SK-N-SH (cell line): ENCODE measurements around the gene SF3A1.

ENCODE experiments used
- CTCF ChIP-seq: fragments of 200-600 bp; sonication (generic); IDR thresholded peaks from 2 replicates; pipeline ENCODE4 v1.6.1; 2017; ENCODE audit warnings: antibody characterized with exemption, mild to moderate bottlenecking, moderate library complexity
- MXI1 ChIP-seq: IDR thresholded peaks from 2 replicates; pipeline ENCODE4 v1.6.1; 2012; ENCODE audit warnings: mild to moderate bottlenecking, low read depth, low read length, improper control_type of control experiment
- POLR2AphosphoS5 ChIP-seq: IDR thresholded peaks from 2 replicates; pipeline ENCODE4 v1.6.1; 2012; ENCODE audit warnings: low read depth, low read length
- TCF12 ChIP-seq: IDR thresholded peaks from 2 replicates; pipeline ENCODE4 v1.4.0; 2012
- USF2 ChIP-seq: fragments of 150-350 bp; IDR thresholded peaks from 2 replicates; pipeline ENCODE4 v1.6.1; 2017; ENCODE audit warnings: antibody characterized with exemption, low read length, low read depth, borderline replicate concordance

- TF ChIP-seq USF2, result no peak
- TF ChIP-seq CTCF, result peak; percentile 82
- peak; percentile 50; the same call in 1 of the 2 replicates for TF ChIP-seq POLR2AphosphoS5
- no peak for TF ChIP-seq TCF12
- no peak for TF ChIP-seq MXI1
Observed at GRCh38 chr22:30287648-30288418, 68.9 kb downstream of the SF3A1 start.
